AG09319 (cell line): Measurements from ENCODE around the gene NUDT21.

Experiments used
- DNase-seq: peaks from one replicate; pipeline ENCODE4 v3.0.0-alpha.2; 2010; ENCODE audit warnings: low read depth; ENCODE audit errors: extremely low read depth
- CTCF ChIP-seq: IDR thresholded peaks from 2 replicates; pipeline ENCODE4 v1.5.1; 2011; ENCODE audit warnings: low read depth, mild to moderate bottlenecking, inconsistent platforms, low read length, moderate library complexity

The NUDT21 gene

GRCh38 chr16:56438038-56438437, 13.1 kb downstream of the NUDT21 start:
- DNase-seq, result no peak

GRCh38 chr16:56436258-56436657, 14.9 kb downstream of the NUDT21 start:
- no peak for TF ChIP-seq CTCF
- no peak for DNase-seq

More at GRCh38 chr16:56438038-56438437, 13.1 kb downstream of the NUDT21 start:
- no peak for TF ChIP-seq CTCF

GRCh38 chr16:56428091-56428490, 23.0 kb downstream of the NUDT21 start:
- DNase-seq, result no peak
- TF ChIP-seq CTCF, result no peak

- TF ChIP-seq CTCF, result no peak
- DNase-seq, result no peak
Measured at GRCh38 chr16:56426585-56426984, 24.5 kb downstream of the NUDT21 start.

GRCh38 chr16:56425439-56425832, 25.7 kb downstream of the NUDT21 start, which contains the start of gene AMFR:
AMFR (minus strand) TSS chr16:56425545; CDS start chr16:56425327, 218 bp downstream.
- TF ChIP-seq CTCF, result peak; percentile 23
- DNase-seq, result peak; percentile 69

DNA sequence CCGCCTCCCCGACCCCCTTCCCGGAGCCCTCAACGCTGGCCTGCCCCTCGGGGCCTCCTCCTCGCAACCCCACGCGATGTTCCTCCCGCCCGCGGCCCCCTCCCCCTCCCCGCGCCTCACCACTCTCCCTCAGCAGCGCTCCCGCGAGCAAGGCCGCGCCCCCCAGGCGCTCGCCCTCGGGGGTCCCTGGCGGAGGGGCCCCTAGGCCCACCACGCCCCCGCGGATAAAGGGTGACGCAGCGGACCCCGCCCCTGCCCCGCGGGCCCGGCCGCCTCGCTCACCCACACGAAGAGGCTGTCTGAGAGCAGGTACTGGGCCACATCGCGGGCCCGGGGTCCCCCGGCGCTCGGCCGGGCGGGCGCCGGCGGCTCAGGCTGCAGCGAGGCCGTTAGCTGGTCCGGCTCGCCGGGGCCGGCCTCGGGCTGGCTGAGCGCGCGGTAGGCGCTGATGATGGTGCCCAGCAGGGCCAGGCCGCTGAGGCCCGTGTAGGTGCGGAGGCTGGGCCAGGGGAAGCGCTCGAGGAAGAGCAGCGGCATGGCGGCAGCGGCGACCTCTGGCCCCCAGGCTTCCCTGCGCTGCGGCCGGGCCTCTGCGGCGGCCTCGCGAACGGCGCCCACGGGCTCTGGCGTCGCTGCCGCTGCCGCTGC, 26.2 kb downstream of the NUDT21 start:
- no peak for TF ChIP-seq CTCF
- no peak for DNase-seq

GRCh38 chr16:56424404-56424764, 26.7 kb downstream of the NUDT21 start:
- DNase-seq, result no peak
- TF ChIP-seq CTCF, result no peak
